ENCODE results near the gene PHLDB3.
"Not testable (repeated sequence)": the region's sequence is repeated elsewhere in the genome, so short reads cannot be mapped to it uniquely, and the experiment has no call there.

The PHLDB3 gene

DNA sequence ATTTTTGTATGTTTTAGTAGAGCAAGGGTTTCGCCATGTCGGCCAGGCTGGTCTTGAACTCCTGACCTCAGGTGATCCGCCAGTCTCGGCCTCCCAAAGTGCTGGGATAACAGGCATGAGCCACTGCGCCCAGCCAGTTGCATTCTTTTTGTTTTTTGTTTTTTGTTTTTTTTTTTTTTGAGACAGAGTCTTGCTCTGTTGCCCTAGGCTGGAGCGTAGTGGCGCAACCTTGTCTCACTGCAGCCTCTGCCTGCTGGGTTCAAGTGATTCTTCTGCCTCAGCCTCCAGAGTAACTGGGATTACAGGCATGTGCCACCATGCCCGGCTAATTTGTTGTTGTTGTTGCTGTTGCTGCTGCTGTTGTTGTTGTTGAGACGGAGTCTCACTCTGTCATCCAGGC lies 60.5 kb downstream of the PHLDB3 start:
- H3K27me3 Mint-ChIP-seq; H3K27ac Mint-ChIP-seq; H3K4me1 Mint-ChIP-seq; ATAC-seq (replicated peaks); DNase-seq; H3K9me3 Mint-ChIP-seq; H3K4me3 Mint-ChIP-seq; H3K36me3 Mint-ChIP-seq: not testable (repeated sequence)

DNA sequence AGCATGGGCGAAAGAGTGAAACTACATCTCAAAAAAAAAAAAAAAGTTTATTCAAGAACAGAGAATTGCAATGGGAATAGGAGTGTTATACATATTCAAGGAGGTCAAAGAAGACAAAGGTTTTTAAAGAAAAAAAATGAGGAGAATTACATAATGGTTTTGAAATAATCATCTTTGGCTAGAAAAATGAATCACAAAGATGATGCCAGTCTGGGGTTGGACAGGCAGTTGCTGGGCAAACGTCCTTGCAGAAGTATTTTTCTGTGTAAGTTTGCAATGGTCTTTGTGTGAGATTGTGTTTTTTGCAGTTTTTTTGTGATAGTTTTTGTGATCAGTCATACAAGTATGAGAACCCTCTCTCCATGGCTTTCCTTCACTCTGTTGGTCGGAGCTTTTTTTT lies 62.8 kb downstream of the PHLDB3 start:
- Mint-ChIP-seq H3K4me3 (no peak overlapping the region), H3K4me1 (peaks cover 9 to 17% of the 10 kb centered on the region in 2 donors), H3K27ac (no peak overlapping the region), H3K36me3 (no peaks in the 10 kb centered on the region), H3K27me3 (no peaks in the 10 kb centered on the region), H3K9me3 (no peaks in the 10 kb centered on the region)
- no peak for DNase-seq
- no peak for ATAC-seq (replicated peaks)

DNA sequence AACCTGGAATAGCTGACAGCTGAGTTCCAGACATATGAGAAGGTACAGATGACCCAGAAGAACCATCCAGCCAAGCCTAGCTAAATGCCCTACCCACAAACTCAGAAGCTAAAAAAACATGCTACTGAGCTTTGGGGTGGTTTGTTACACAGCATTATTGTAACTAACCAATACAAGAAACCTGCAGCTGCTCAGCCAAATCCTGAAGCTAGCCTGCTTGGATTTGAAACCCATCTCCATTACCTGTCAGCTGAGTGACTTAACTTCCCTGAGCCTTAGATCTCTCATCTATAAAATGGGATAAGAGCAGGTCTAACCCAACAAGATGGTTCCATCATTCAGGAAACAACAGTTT lies 64.9 kb downstream of the PHLDB3 start:
- Mint-ChIP-seq H3K27ac (no peak overlapping the region), H3K9me3 (no peaks in the 10 kb centered on the region), H3K4me3 (no peak overlapping the region), H3K36me3 (no peaks in the 10 kb centered on the region), H3K4me1 (peaks cover 9 to 17% of the 10 kb centered on the region in 2 donors), H3K27me3 (no peaks in the 10 kb centered on the region)
- no peak for ATAC-seq (replicated peaks)
- DNase-seq: no peak

DNA sequence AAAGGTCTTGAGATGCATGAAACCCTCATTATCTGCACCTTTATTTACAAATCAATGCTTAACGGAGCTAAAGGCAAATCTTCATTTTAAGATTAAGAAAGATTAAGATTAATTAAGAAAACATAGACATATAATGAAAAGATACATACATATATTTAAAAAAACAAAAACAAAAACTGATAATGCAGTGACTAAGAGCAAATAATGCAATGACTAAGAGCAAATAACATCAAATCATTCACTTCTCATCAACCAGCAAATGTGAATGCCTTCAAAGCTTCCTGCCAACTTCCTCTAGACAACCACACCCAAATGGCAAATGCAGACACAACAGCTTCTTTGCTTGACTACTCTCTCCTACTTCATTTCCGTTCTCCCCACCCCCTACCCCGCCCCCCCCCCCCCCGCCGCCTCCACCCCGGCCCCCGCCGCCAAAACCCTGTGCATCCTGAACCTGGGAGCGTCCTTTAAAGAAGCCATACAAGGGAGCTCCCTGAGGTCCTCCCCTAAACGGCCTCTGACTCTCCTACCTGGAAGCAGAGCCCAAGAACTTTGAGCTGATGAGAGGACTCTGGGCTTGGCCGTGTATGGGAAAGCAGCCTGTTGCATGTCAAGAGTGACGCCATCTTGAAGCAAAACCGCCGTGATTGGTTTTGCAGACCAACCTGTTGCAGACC lies 65.4 kb downstream of the PHLDB3 start:
- Mint-ChIP-seq H3K4me3 (no peak overlapping the region), H3K27ac (no peak overlapping the region), H3K9me3 (no peaks in the 10 kb centered on the region), H3K4me1 (peaks cover 9 to 17% of the 10 kb centered on the region in 2 donors), H3K36me3 (no peaks in the 10 kb centered on the region), H3K27me3 (no peaks in the 10 kb centered on the region)
- DNase-seq (no peak), ATAC-seq (replicated peaks) (peak in 1 of 2 donors; percentile 52)

DNA sequence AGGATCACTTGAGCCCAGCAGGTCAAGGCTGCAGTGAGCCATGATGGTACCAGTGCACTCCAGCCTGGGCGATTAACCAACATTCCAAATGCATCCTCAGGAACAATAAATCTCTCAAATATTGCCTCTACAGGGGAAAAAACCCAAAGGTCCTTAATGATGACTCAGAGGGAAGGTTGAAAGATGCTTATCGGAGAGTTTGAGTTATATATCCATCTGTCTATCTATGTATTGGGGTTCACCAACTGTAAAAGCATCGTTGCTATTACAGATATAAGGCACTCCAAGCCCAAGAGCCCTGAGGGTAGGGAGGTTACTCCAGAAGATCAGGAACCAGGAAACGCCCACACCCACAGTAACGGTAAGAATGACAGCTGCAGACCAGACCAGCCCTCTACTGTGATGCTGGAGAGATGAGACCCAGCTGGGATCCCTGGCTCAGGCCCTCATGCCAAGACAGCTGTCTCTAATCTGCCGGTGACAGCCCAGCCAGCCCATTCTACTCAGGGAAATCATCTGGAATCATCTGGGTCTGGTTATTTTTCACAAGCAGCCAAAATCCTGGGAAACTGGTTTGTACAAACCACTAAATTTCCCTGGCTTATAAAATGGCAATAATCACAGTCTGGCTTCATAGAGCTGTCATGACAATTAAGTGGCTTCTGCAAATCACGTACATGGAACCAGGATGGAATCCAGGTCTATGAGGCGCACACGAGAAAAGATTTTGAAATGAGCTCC lies 66.1 kb downstream of the PHLDB3 start:
- Mint-ChIP-seq H3K4me3 (no peak overlapping the region), H3K9me3 (no peaks in the 10 kb centered on the region), H3K27me3 (no peaks in the 10 kb centered on the region), H3K4me1 (peaks cover 9 to 17% of the 10 kb centered on the region in 2 donors), H3K36me3 (no peaks in the 10 kb centered on the region), H3K27ac (no peak overlapping the region)
- ATAC-seq (replicated peaks) (peak in 1 of 2 donors; percentile 47), DNase-seq (no peak)

DNA sequence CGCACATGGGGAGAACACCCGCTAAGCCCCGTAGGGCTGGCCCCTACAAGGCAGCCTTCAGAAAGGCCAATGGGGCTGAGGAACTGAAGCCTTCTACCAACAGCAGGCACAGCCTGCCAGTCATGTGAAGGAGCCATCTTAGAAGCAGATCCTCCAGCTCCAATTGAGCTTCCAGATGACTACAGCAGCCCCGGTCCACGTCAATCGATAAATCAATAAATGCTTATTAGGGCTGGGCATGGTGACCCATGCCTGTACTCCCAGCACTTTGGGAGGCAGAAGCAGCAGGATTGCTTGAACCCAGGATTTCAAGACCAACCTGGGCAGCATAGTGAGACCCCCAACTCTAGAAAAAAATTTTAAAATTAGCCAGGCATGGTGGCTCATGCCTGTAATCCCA lies 66.8 kb downstream of the PHLDB3 start:
- H3K27me3 Mint-ChIP-seq: no peaks in the 10 kb centered on the region
- no peak overlapping the region for H3K27ac Mint-ChIP-seq
- DNase-seq (no peak), ATAC-seq (replicated peaks) (no peak)
- no peak overlapping the region for H3K4me3 Mint-ChIP-seq
- no peaks in the 10 kb centered on the region for H3K9me3 Mint-ChIP-seq
- peaks cover 12 to 23% of the 10 kb centered on the region in 2 donors for H3K4me1 Mint-ChIP-seq
- H3K36me3 Mint-ChIP-seq: no peaks in the 10 kb centered on the region

DNA sequence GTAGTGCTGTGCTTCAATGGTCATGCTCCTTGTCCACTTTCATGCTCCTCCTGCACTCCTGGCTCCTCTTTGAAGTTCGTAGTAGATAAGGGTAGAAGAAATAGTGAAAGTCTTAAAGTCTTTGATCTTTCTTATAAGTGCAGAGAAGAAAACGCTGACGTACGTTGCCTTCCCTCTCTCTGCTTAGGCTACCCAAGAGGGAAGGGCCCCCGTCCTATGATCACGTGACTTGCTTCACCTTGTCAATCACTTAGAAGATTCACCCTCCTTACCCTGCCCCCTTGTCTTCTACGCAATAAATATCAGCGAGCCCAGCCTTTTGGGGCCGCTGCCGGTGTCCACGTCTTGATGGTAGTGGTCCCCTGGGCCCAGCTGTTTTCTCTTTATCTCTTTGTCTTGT lies 67.3 kb downstream of the PHLDB3 start:
- H3K36me3 Mint-ChIP-seq; DNase-seq; H3K4me3 Mint-ChIP-seq; H3K27me3 Mint-ChIP-seq; H3K27ac Mint-ChIP-seq; H3K9me3 Mint-ChIP-seq; ATAC-seq (replicated peaks): not testable (repeated sequence)
- peaks cover 12 to 23% of the 10 kb centered on the region in 2 donors for H3K4me1 Mint-ChIP-seq

DNA sequence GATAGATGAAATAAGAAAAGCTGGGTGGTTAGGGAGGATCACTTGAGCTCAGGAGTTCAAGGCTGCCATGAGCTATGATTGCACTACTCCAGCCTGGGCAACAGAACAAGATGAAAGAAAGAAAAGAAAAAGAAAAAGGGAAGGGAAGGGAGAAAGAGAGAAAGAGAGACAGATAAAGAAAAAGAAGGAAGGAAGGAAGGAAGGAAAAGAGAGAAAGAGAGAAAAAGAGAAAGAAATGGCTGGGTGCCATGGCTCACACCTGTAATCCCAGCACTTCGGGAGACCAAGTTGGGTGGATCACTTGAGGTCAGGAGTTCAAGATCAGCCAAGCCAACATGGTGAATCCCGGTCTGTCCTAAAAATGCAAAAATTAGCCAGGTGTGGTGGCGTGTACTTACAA lies 68.8 kb downstream of the PHLDB3 start:
- Mint-ChIP-seq H3K27ac (no peak overlapping the region), H3K4me3 (no peak overlapping the region), H3K36me3 (no peaks in the 10 kb centered on the region), H3K4me1 (peaks cover 12 to 26% of the 10 kb centered on the region in 2 donors), H3K27me3 (no peaks in the 10 kb centered on the region), H3K9me3 (no peaks in the 10 kb centered on the region)
- ATAC-seq (replicated peaks): no peak
- DNase-seq: no peak

DNA sequence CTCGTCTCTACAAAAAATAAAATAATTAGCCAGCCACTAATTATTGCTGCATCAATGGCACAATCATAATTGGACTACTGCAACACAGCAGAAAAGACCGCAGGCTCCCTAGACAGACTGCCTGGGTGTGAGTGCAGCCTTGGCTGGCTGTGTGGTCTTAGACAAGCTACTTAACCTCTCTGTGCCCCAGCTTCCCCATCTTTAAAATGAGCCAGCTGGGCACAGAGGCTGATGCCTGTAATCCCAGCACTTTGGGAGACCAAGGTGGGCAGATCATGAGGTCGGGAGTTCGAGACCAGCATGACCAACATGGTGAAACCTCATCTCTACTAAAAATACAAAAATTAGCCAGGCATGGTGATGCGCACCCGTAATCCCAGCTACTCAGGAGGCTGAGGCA lies 70.9 kb downstream of the PHLDB3 start:
- Mint-ChIP-seq H3K9me3 (no peaks in the 10 kb centered on the region), H3K4me1 (peaks cover 8 to 32% of the 10 kb centered on the region in 2 donors), H3K27me3 (no peaks in the 10 kb centered on the region), H3K27ac (no peak overlapping the region), H3K4me3 (no peak overlapping the region), H3K36me3 (no peaks in the 10 kb centered on the region)
- DNase-seq (no peak), ATAC-seq (replicated peaks) (no peak)

DNA sequence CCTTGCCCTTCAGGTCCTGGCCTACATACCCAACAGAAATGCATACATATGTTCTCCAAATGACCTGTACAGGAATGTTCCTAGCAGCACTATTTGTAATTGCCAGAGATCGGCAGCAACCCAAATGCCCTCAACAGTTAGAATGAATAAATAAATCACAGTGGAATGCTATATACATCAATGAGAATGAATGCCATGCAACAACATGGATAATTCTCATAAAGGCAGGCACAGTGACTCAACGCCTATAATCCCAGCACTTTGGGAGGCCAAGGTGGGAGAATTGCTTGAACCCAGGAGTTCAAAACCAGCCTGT lies 71.2 kb downstream of the PHLDB3 start:
- H3K27ac Mint-ChIP-seq: no peak overlapping the region
- ATAC-seq (replicated peaks) (no peak), DNase-seq (no peak)
- no peaks in the 10 kb centered on the region for H3K27me3 Mint-ChIP-seq
- H3K36me3 Mint-ChIP-seq: no peaks in the 10 kb centered on the region
- H3K4me1 Mint-ChIP-seq: peaks cover 6 to 29% of the 10 kb centered on the region in 2 donors
- no peaks in the 10 kb centered on the region for H3K9me3 Mint-ChIP-seq
- no peak overlapping the region for H3K4me3 Mint-ChIP-seq

DNA sequence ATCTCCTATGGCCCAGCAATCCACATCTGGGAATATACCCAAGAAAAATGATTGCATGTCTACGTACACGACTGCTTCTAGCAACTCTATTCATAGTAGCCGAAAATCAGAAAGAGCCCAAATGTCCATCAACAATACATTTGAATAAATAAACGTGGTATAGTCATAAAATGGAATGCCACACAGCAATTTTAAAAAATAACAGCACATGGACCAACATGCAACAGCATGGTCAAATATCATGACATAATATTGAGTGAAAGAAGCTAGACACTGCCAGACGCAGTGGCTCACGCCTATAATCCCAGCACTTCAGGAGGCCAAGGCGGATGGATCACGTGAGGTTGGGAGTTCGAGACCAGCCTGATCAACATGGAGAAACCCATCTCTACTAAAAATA lies 73.6 kb downstream of the PHLDB3 start:
- Mint-ChIP-seq H3K9me3 (no peaks in the 10 kb centered on the region), H3K27me3 (peaks cover 0 to 7% of the 10 kb centered on the region in 2 donors), H3K4me1 (peaks cover 2 to 18% of the 10 kb centered on the region in 2 donors), H3K36me3 (no peaks in the 10 kb centered on the region), H3K27ac (no peak overlapping the region), H3K4me3 (no peak overlapping the region)
- DNase-seq: no peak
- ATAC-seq (replicated peaks): no peak

DNA sequence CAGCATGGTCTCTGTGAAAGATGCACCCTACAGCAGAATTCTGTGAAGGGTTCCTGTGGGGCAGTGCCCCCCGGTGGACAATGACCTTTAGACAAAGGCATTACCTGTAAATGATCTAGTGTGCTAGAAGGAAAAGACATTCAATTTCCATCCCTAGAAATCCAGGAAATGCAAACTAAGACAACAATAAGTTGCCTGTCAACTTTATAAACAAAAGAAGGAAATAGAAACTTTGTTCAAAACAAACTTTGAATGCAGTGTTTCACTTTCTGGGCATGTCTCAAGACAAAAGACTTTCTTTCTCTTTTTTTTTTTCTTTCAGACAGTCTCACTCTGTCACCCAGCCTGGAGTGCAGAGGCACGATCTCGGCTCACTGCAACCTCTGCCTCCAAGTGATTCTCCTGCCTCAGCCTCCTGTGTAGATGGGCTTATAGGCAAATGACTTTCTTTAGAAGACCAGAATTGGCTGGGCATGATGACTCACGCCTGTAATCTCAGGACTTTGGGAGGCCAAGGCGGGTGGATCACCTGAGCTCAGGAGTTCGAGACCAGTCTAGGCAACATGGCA lies 74.3 kb downstream of the PHLDB3 start:
- peaks cover 0 to 13% of the 10 kb centered on the region in 2 donors for H3K27me3 Mint-ChIP-seq
- no peaks in the 10 kb centered on the region for H3K36me3 Mint-ChIP-seq
- peaks cover 2 to 18% of the 10 kb centered on the region in 2 donors for H3K4me1 Mint-ChIP-seq
- DNase-seq (no peak), ATAC-seq (replicated peaks) (peak in 1 of 2 donors; percentile 25)
- H3K4me3 Mint-ChIP-seq: no peak overlapping the region
- H3K27ac Mint-ChIP-seq: no peak overlapping the region
- no peaks in the 10 kb centered on the region for H3K9me3 Mint-ChIP-seq

DNA sequence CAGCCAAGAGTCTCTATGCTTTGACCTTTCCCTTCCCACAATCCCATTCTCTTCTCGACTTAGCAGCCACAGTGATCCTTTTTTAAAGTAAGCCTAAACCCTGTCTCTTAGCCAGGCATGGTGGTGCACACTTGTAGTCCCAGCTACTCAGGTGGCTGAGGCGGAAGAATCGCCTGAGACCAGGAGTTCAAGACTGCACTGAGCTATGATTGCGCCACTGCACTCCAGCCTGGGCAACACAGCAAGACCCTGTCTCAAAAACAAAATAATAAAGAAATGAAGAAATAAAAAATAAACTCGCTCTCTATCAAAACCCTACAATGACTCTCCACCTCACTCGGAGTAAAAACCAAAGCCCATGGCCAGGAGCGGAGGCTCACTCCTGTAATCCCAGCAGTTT lies 75.2 kb downstream of the PHLDB3 start:
- no peak for DNase-seq
- no peaks in the 10 kb centered on the region for H3K9me3 Mint-ChIP-seq
- H3K4me1 Mint-ChIP-seq: peaks cover 2 to 18% of the 10 kb centered on the region in 2 donors
- no peak overlapping the region for H3K4me3 Mint-ChIP-seq
- peaks cover 0 to 17% of the 10 kb centered on the region in 2 donors for H3K27me3 Mint-ChIP-seq
- no peak overlapping the region for H3K27ac Mint-ChIP-seq
- no peak for ATAC-seq (replicated peaks)
- H3K36me3 Mint-ChIP-seq: no peaks in the 10 kb centered on the region

DNA sequence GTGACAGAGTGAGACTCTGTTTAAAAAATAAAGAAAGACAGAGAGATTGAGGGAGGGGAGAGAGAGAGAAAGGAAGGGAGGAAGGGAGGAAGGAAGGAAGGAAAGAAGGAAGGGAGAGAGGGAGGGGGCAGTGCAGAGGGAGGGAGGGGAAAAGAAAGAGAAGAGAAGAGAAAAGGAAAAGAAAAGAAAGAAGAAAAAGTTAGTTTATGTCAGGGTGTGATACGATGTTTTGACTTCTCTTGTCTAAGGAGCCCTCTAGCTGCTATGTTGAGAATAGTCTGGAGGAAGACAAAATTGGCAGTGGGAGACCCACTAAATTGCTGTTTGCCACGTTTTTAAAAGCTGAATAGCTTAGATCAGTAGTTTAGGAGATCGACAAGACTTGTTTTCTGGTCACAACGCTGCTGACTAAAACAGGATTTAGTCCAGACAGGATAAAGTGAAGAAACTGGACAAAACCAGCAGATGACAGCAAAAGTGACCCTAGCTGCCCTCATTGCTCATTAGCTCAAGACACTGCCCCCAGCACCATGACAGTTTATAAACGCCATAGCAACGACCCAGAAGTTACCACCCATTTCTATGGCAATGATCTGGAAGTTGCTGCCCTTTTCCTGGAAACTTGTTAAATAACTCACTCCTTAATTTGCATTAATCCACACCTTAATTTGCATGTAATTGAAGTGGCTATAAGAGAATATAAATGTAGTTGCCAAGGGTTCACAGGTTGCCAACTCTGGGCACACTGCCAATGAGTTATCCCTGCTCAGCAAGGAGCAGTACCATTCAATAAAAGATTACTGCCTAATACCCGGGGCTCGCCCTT lies 78.8 kb downstream of the PHLDB3 start:
- DNase-seq (no peak), ATAC-seq (replicated peaks) (peak in 1 of 2 donors; percentile 46)
- peaks cover 0 to 14% of the 10 kb centered on the region in 2 donors for H3K4me1 Mint-ChIP-seq
- H3K27me3 Mint-ChIP-seq: peaks cover 0 to 24% of the 10 kb centered on the region in 2 donors
- no peaks in the 10 kb centered on the region for H3K36me3 Mint-ChIP-seq
- no peaks in the 10 kb centered on the region for H3K9me3 Mint-ChIP-seq
- H3K4me3 Mint-ChIP-seq: no peak overlapping the region
- no peak overlapping the region for H3K27ac Mint-ChIP-seq
